ENCODE results near the gene MYO1F.
A peak's percentile ranks its signal among the peaks of the same experiment; 100 is the strongest.
"Not testable (repeated sequence)": the region's sequence is repeated elsewhere in the genome, so short reads cannot be mapped to it uniquely, and the experiment has no call there.

The MYO1F gene

GRCh38 chr19:8514505-8515009, 62.7 kb downstream of the MYO1F start:
- DNase-seq = not testable (repeated sequence)

GRCh38 chr19:8513687-8514504, 63.3 kb downstream of the MYO1F start, which contains the start of gene ZNF414:
Gene ZNF414, minus strand, starts transcription at chr19:8514167. Its CDS starts 121 bp downstream, at chr19:8514046.
- DNase-seq = peak; percentile 95

GRCh38 chr19:8513036-8513686, 64.1 kb downstream of the MYO1F start:
- no peak for DNase-seq

- no peak for DNase-seq
These were observed 64.9 kb downstream of the MYO1F start for GRCh38 chr19:8512115-8512967.

GRCh38 chr19:8511573-8512101, 65.6 kb downstream of the MYO1F start:
- DNase-seq = no peak

- no peak for DNase-seq
These were observed 66.6 kb downstream of the MYO1F start for GRCh38 chr19:8510589-8511115.

GRCh38 chr19:8506402-8506957, 70.8 kb downstream of the MYO1F start:
- DNase-seq = peak; percentile 63

- DNase-seq = peak; percentile 79
These were observed 71.4 kb downstream of the MYO1F start for GRCh38 chr19:8505680-8506401.

- no peak for DNase-seq
These were observed 72.3 kb downstream of the MYO1F start for GRCh38 chr19:8504919-8505318.

- no peak for DNase-seq
These were observed 73.1 kb downstream of the MYO1F start for GRCh38 chr19:8504171-8504570.

- no peak for DNase-seq
These were observed 73.7 kb downstream of the MYO1F start for GRCh38 chr19:8503510-8503909.

GRCh38 chr19:8501981-8502380, 75.3 kb downstream of the MYO1F start:
- DNase-seq = no peak

GRCh38 chr19:8501516-8501915, 75.7 kb downstream of the MYO1F start:
- no peak for DNase-seq

- no peak for DNase-seq
These were observed 77.1 kb downstream of the MYO1F start for GRCh38 chr19:8500158-8500557.

GRCh38 chr19:8499048-8499833, 78.0 kb downstream of the MYO1F start:
- no peak for DNase-seq

- DNase-seq = no peak
These were observed 78.9 kb downstream of the MYO1F start for GRCh38 chr19:8498295-8498694.

GRCh38 chr19:8494158-8494557, 83.1 kb downstream of the MYO1F start:
- DNase-seq = no peak

- no peak for DNase-seq
These were observed 85.7 kb downstream of the MYO1F start for GRCh38 chr19:8491574-8491973.

- no peak for DNase-seq
These were observed 86.4 kb downstream of the MYO1F start for GRCh38 chr19:8490873-8491272.

- DNase-seq = no peak
These were observed 86.9 kb downstream of the MYO1F start for GRCh38 chr19:8490395-8490760.
